Muscle of arm (tissue), 12 donors: ENCODE data around the gene FOXS1. TPM values are rescaled to one million over a fixed set of nuclear protein-coding genes. Genes with fewer than 3 reads are reported as not detected.

Source experiments
- DNase-seq: peaks from one replicate; pipeline ENCODE4 v3.0.0-alpha.2; 2013
- polyA plus RNA-seq, 12 donors: library from polyadenylated mRNA; unstranded; fragments of 120-200 nt; gene quantifications; one replicate each; pipeline ENCODE4 v1.2.1, GENCODE V29; 2013; ENCODE audit not compliant: insufficient read length in 12 of 12

Gene FOXS1
- polyA plus RNA-seq, 12 donors: 3.9 to 10.5 (median 4.7) TPM; not detected in 1

GRCh38 chr20:31801508-31801907, 43.9 kb downstream of the FOXS1 start:
- DNase-seq: no peak

- no peak for DNase-seq
These were observed 48.0 kb downstream of the FOXS1 start for GRCh38 chr20:31797364-31797763.

Other genes starting within 250 kb of the FOXS1 start
- gene ID1, start 240.3 kb downstream of the FOXS1 start, polyA plus RNA-seq: 10 to 100 TPM in 11 of 12 donors, not detected in 1; 14.1 to 44.6 (median 29.6) TPM
- 10 to 100 TPM in 2 of 12 donors, 1 to 10 TPM in 9, not detected in 1; 5.6 to 21.6 (median 7.8) TPM for gene COX4I2, start 207.7 kb downstream of the FOXS1 start, polyA plus RNA-seq
- 10 to 100 TPM in 11 of 12 donors, not detected in 1; 24.0 to 55.2 (median 32.4) TPM for gene BCL2L1, start 122.7 kb downstream of the FOXS1 start, polyA plus RNA-seq
- 10 to 100 TPM in 11 of 12 donors, not detected in 1; 18.5 to 42.7 (median 29.6) TPM for gene TPX2, start 106.3 kb downstream of the FOXS1 start, polyA plus RNA-seq
- 10 to 100 TPM in 11 of 12 donors, not detected in 1; 14.1 to 79.5 (median 48.4) TPM for gene MYLK2, start 26.2 kb downstream of the FOXS1 start, polyA plus RNA-seq
- gene DUSP15, start 24.9 kb upstream of the FOXS1 start, polyA plus RNA-seq: 1 to 10 TPM in 10 of 12 donors, not detected in 2; 1.1 to 6.1 (median 1.8) TPM
- gene TTLL9, start 25.0 kb upstream of the FOXS1 start, polyA plus RNA-seq: under 1 TPM in 7 of 12 donors, not detected in 5; 0.18 to 0.47 (median 0.38) TPM
- 10 to 100 TPM in 10 of 12 donors, 1 to 10 TPM in 1, not detected in 1; 8.9 to 35.8 (median 15.8) TPM for gene PDRG1, start 106.4 kb upstream of the FOXS1 start, polyA plus RNA-seq
- 1 to 10 TPM in 1 of 12 donors, under 1 TPM in 10, not detected in 1; 0.03 to 1.3 (median 0.12) TPM for gene XKR7, start 122.5 kb upstream of the FOXS1 start, polyA plus RNA-seq
- 10 to 100 TPM in 1 of 12 donors, 1 to 10 TPM in 10, not detected in 1; 4.2 to 12.7 (median 5.2) TPM for gene CCM2L, start 164.8 kb upstream of the FOXS1 start, polyA plus RNA-seq
- gene HCK, start 206.6 kb upstream of the FOXS1 start, polyA plus RNA-seq: 1 to 10 TPM in 11 of 12 donors, not detected in 1; 2.9 to 9.2 (median 3.8) TPM